IPS-18a (cell line): ENCODE data around the gene COL19A1.

Source experiments
- H3K27ac ChIP-seq: one replicate; pipeline ENCODE4 v1.5.1; 2013; ENCODE audit warnings: low read length
- H3K27me3 ChIP-seq: one replicate; pipeline ENCODE4 v1.6.1; 2013; ENCODE audit warnings: mild to moderate bottlenecking, low read length; ENCODE audit not compliant: control insufficient read depth, insufficient read depth
- H3K36me3 ChIP-seq: one replicate; pipeline ENCODE4 v1.6.1; 2013; ENCODE audit warnings: low read depth, low read length; ENCODE audit not compliant: control insufficient read depth
- H3K4me1 ChIP-seq: one replicate; pipeline ENCODE4 v1.6.1; 2013; ENCODE audit warnings: low read depth, low read length; ENCODE audit not compliant: control insufficient read depth
- H3K4me3 ChIP-seq: one replicate; pipeline ENCODE4 v1.5.1; 2013; ENCODE audit warnings: low read length
- H3K9ac ChIP-seq: one replicate; pipeline ENCODE4 v1.6.1; 2013; ENCODE audit warnings: mild to moderate bottlenecking, low read length, moderate library complexity
- H3K9me3 ChIP-seq: one replicate; pipeline ENCODE4 v1.6.1; 2013; ENCODE audit warnings: low read depth, low read length; ENCODE audit not compliant: control insufficient read depth

Gene COL19A1

GRCh38 chr6:70254784-70255183, 388.4 kb downstream of the COL19A1 start:
- Histone ChIP-seq H3K4me3 (no peak overlapping the region), H3K27ac (no peak overlapping the region), H3K4me1 (no peaks in the 10 kb centered on the region), H3K9ac (no peak overlapping the region), H3K36me3 (peaks cover 6% of the 10 kb centered on the region), H3K9me3 (no peaks in the 10 kb centered on the region), H3K27me3 (no peaks in the 10 kb centered on the region)

GRCh38 chr6:70257768-70258273, 391.5 kb downstream of the COL19A1 start:
- H3K36me3 ChIP-seq = no peaks in the 10 kb centered on the region
- H3K4me1 ChIP-seq = no peaks in the 10 kb centered on the region
- H3K9ac ChIP-seq = no peak overlapping the region
- no peaks in the 10 kb centered on the region for H3K9me3 ChIP-seq
- no peak overlapping the region for H3K27ac ChIP-seq
- H3K4me3 ChIP-seq = no peak overlapping the region
- H3K27me3 ChIP-seq = no peaks in the 10 kb centered on the region

GRCh38 chr6:70258483-70258882, 392.1 kb downstream of the COL19A1 start:
- no peak overlapping the region for H3K4me3 ChIP-seq
- H3K9ac ChIP-seq = no peak overlapping the region
- H3K27me3 ChIP-seq = no peaks in the 10 kb centered on the region
- no peaks in the 10 kb centered on the region for H3K36me3 ChIP-seq
- no peaks in the 10 kb centered on the region for H3K4me1 ChIP-seq
- H3K27ac ChIP-seq = no peak overlapping the region
- H3K9me3 ChIP-seq = no peaks in the 10 kb centered on the region
